ENCODE data around the gene INAFM2.

The INAFM2 gene

GRCh38 chr15:40328176-40328575 lies 4.7 kb downstream of the INAFM2 start:
- H3K4me3 ChIP-seq (ENCODE audit: low read depth, low read length), result no peak overlapping the region
- no peak for DNase-seq (ENCODE audit: low read depth)
- no peak for TF ChIP-seq CTCF (IDR thresholded peaks at IDR 0.05; ENCODE audit: insufficient read depth, low read depth, low read length, missing control alignments)

GRCh38 chr15:40328751-40329150 lies 5.3 kb downstream of the INAFM2 start:
- DNase-seq (ENCODE audit: low read depth), result no peak
- no peak overlapping the region for H3K4me3 ChIP-seq (ENCODE audit: low read depth, low read length)
- TF ChIP-seq CTCF (IDR thresholded peaks at IDR 0.05; ENCODE audit: insufficient read depth, low read depth, low read length, missing control alignments), result no peak

- TF ChIP-seq CTCF (IDR thresholded peaks at IDR 0.05; ENCODE audit: insufficient read depth, low read depth, low read length, missing control alignments), result no peak
- DNase-seq (ENCODE audit: low read depth), result no peak
- H3K4me3 ChIP-seq (ENCODE audit: low read depth, low read length), result no peak overlapping the region
These were observed 6.3 kb downstream of the INAFM2 start for GRCh38 chr15:40329804-40330203.

DNA sequence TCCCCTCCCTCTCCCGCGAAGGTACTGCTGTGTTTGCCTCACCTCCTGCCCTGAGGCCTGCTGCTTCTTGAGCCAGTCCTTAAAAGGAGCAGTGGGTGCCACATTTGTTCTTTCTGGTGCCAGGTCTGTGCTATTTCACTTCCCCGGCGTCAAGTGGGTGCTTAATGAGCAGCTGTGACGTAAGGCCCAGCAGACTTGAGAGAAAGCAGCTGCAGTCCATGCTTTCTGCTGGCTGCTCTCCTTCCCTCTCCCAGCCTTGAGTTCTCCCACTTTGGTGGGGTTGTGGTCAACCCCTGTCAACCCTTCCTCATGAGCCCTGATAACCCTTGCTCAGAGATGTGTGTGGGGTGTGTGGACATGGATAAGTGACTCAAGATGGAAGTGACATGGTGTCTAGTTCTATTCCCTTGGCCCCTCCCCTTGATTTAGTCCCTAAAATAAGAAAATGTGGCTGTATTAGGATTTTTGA lies 6.9 kb downstream of the INAFM2 start:
- DNase-seq (ENCODE audit: low read depth), result no peak
- no peak for TF ChIP-seq CTCF (IDR thresholded peaks at IDR 0.05; ENCODE audit: insufficient read depth, low read depth, low read length, missing control alignments)
- H3K4me3 ChIP-seq (ENCODE audit: low read depth, low read length), result no peak overlapping the region

DNA sequence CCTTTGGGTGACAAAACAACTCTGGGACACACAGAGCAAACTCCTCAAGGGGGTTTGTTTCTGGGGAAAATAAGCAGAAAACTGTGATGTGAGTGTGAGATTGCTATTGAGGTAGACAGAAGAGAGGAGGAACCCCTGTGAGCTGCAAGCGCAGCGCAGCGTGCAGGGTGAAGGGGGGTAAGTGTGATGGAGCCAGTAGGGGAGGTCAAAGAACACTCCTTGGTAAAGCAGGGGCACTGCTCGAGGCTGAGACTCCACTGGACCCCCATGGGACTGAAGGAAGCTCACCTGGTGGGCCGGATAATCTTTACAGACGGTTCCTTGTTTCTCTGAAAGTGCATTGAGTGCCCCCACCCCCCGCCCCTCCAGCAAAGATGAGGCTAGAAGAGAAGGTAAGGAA lies 7.5 kb downstream of the INAFM2 start:
- no peak for TF ChIP-seq CTCF (IDR thresholded peaks at IDR 0.05; ENCODE audit: insufficient read depth, low read depth, low read length, missing control alignments)
- DNase-seq (ENCODE audit: low read depth), result no peak
- H3K4me3 ChIP-seq (ENCODE audit: low read depth, low read length), result no peak overlapping the region

DNA sequence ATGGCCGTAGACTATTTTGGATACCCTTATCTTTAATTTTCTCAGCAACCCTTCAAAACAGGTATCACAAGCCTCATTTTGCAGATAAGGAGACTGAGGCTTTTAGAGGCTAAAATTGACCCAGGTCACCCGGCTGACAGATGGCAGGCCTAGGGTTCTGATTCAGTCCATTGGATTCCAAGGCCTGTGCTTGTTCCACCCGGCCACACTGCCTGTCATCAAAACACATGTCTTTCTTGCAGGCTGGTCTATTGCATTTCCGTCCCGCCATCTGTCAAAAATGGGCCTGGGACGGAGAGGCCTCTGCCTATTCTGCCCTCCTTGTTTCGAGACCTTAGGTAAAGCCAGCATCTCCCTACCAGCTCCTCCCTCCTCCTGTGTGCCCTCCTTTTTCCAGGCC lies 8.1 kb downstream of the INAFM2 start:
- no peak for DNase-seq (ENCODE audit: low read depth)
- H3K4me3 ChIP-seq (ENCODE audit: low read depth, low read length), result no peak overlapping the region
- no peak for TF ChIP-seq CTCF (IDR thresholded peaks at IDR 0.05; ENCODE audit: insufficient read depth, low read depth, low read length, missing control alignments)

- DNase-seq (ENCODE audit: low read depth), result no peak
- TF ChIP-seq CTCF (IDR thresholded peaks at IDR 0.05; ENCODE audit: insufficient read depth, low read depth, low read length, missing control alignments), result no peak
- H3K4me3 ChIP-seq (ENCODE audit: low read depth, low read length), result no peak overlapping the region
These were observed 8.8 kb downstream of the INAFM2 start for GRCh38 chr15:40332113-40332781.

All from GM12865 (cell line).